ENCODE data around the gene NRG2.

DNA sequence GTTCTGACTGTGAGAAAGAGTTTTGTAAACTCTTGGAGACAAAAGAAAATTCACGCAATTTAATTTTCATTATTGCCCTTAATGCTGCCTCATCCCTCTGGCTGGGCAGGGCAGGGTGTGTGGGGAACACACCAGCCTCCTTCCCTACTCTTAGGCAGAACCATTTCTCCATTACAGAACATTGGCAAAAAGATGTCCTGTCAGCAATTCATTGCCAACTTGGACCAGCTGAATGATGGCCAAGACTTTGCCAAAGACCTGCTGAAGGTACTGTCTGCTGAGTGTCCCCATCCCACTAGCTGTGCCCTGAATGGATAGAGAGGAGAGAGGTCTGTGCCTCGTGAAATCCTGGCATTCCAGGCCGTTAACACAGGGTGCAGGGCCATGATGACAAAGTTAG, 209.6 kb downstream of the NRG2 start:
- TF ChIP-seq, protein P1, sequence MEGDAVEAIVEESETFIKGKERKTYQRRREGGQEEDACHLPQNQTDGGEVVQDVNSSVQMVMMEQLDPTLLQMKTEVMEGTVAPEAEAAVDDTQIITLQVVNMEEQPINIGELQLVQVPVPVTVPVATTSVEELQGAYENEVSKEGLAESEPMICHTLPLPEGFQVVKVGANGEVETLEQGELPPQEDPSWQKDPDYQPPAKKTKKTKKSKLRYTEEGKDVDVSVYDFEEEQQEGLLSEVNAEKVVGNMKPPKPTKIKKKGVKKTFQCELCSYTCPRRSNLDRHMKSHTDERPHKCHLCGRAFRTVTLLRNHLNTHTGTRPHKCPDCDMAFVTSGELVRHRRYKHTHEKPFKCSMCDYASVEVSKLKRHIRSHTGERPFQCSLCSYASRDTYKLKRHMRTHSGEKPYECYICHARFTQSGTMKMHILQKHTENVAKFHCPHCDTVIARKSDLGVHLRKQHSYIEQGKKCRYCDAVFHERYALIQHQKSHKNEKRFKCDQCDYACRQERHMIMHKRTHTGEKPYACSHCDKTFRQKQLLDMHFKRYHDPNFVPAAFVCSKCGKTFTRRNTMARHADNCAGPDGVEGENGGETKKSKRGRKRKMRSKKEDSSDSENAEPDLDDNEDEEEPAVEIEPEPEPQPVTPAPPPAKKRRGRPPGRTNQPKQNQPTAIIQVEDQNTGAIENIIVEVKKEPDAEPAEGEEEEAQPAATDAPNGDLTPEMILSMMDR (IDR thresholded peaks at IDR 0.05; ENCODE audit: extremely low read depth in 1 of 2, insufficient read depth in 1 of 2, low read depth in 1 of 2, low read length in 2 of 2): no peak
- TF ChIP-seq MYC (IDR thresholded peaks at IDR 0.05; ENCODE audit: low read depth, low read length) (no peak), EZH2 (IDR thresholded peaks at IDR 0.05; ENCODE audit: borderline replicate concordance, low read depth, low read length, severe bottlenecking) (no peak), POLR2AphosphoS5 (IDR thresholded peaks at IDR 0.05; ENCODE audit: insufficient read depth, low read depth, low read length) (no peak), JUN (IDR thresholded peaks at IDR 0.05; ENCODE audit: borderline replicate concordance, insufficient read depth, insufficient read length, low read depth) (no peak), POLR2A (IDR thresholded peaks at IDR 0.05; ENCODE audit: low read depth, low read length) (no peak)

Measured in endothelial cell of umbilical vein (primary cell).